Stomach (tissue), 4 donors: Measurements from ENCODE around the gene INAFM2.

Source experiments
- POLR2A ChIP-seq, 4 donors: fragments of 450-650 bp; IDR thresholded peaks; one replicate each; pipeline ENCODE4 v1.6.1; 2016; ENCODE audit warnings: antibody characterized with exemption in 4 of 4, control low read depth in 2 of 4, mild to moderate bottlenecking in 1 of 4, moderate library complexity in 1 of 4
- TF ChIP-seq, protein P1 (sequence below), 7 experiments: fragments of 450-650 bp in 4 of 7; fragments of 200-600 bp in 3 of 7; sonication (generic) in 3 of 7; IDR thresholded peaks; one replicate each; pipeline ENCODE4 v1.5.1; 2016 to 2019; ENCODE audit warnings: antibody characterized with exemption in 7 of 7, control low read depth in 2 of 7, mild to moderate bottlenecking in 1 of 7

DNA sequence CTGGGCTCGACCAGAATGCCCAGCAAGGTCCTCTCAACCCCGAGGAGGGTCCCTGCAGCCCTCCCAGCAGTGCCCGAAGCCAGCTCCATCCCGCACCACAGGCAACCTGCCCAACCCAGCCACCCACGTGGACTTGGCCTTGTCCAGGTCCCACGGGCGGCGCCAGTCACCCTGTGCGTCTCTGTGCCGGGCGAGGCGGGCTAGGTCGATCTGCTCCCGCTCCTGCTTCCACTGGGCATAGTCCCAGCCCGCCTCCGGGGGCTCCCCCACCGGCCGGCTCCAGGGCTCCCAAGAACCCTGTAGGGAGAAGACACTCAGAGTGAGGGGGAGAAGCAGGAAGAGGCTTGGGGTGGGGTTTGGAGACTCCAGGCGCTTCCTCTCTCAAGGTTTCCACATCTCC is 14.1 kb downstream of the INAFM2 start:
- TF ChIP-seq, protein P1, sequence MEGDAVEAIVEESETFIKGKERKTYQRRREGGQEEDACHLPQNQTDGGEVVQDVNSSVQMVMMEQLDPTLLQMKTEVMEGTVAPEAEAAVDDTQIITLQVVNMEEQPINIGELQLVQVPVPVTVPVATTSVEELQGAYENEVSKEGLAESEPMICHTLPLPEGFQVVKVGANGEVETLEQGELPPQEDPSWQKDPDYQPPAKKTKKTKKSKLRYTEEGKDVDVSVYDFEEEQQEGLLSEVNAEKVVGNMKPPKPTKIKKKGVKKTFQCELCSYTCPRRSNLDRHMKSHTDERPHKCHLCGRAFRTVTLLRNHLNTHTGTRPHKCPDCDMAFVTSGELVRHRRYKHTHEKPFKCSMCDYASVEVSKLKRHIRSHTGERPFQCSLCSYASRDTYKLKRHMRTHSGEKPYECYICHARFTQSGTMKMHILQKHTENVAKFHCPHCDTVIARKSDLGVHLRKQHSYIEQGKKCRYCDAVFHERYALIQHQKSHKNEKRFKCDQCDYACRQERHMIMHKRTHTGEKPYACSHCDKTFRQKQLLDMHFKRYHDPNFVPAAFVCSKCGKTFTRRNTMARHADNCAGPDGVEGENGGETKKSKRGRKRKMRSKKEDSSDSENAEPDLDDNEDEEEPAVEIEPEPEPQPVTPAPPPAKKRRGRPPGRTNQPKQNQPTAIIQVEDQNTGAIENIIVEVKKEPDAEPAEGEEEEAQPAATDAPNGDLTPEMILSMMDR (IDR thresholded peaks at IDR 0.05) = no peak
- TF ChIP-seq POLR2A (IDR thresholded peaks at IDR 0.05) = no peak
